ENCODE results near the gene MAP2K3. TPM values are rescaled to one million over a fixed set of nuclear protein-coding genes. Genes with fewer than 3 reads are reported as not detected.
"Not testable (repeated sequence)": the region's sequence is repeated elsewhere in the genome, so short reads cannot be mapped to it uniquely, and the experiment has no call there.

MAP2K3 gene
- total RNA-seq, 1 donor from 2014 or later: 20.9 TPM

- not testable (repeated sequence) for DNase-seq (ENCODE audit: low spot score)
Measured at GRCh38 chr17:21327921-21328320, 43.4 kb downstream of the MAP2K3 start.

- not testable (repeated sequence) for DNase-seq (ENCODE audit: low spot score)
Measured at GRCh38 chr17:21328778-21329177, 44.3 kb downstream of the MAP2K3 start.

- no peak for DNase-seq (ENCODE audit: low spot score)
Measured at GRCh38 chr17:21330436-21331160, 46.1 kb downstream of the MAP2K3 start.

GRCh38 chr17:21336541-21337294 is 52.2 kb downstream of the MAP2K3 start:
- DNase-seq (ENCODE audit: low spot score): not testable (repeated sequence)

- not testable (repeated sequence) for DNase-seq (ENCODE audit: low spot score)
Measured at GRCh38 chr17:21337981-21338625, 53.6 kb downstream of the MAP2K3 start.

- DNase-seq (ENCODE audit: low spot score): no peak
Measured at GRCh38 chr17:21339011-21339410, 54.5 kb downstream of the MAP2K3 start.

- not testable (repeated sequence) for DNase-seq (ENCODE audit: low spot score)
Measured at GRCh38 chr17:21339571-21339970, 55.1 kb downstream of the MAP2K3 start.

- DNase-seq (ENCODE audit: low spot score): not testable (repeated sequence)
Measured at GRCh38 chr17:21340407-21340806, 55.9 kb downstream of the MAP2K3 start.

- not testable (repeated sequence) for DNase-seq (ENCODE audit: low spot score)
Measured at GRCh38 chr17:21341279-21341678, 56.8 kb downstream of the MAP2K3 start.

- not testable (repeated sequence) for DNase-seq (ENCODE audit: low spot score)
Measured at GRCh38 chr17:21341925-21342540, 57.5 kb downstream of the MAP2K3 start.

- DNase-seq (ENCODE audit: low spot score): not testable (repeated sequence)
Measured at GRCh38 chr17:21343061-21343949, 58.8 kb downstream of the MAP2K3 start.

- not testable (repeated sequence) for DNase-seq (ENCODE audit: low spot score)
Measured at GRCh38 chr17:21344801-21345200, 60.3 kb downstream of the MAP2K3 start.

GRCh38 chr17:21345236-21345635 is 60.7 kb downstream of the MAP2K3 start:
- peak; percentile 37 for DNase-seq (ENCODE audit: low spot score)

GRCh38 chr17:21346107-21346506 is 61.6 kb downstream of the MAP2K3 start:
- DNase-seq (ENCODE audit: low spot score): not testable (repeated sequence)

- peak; percentile 82 for DNase-seq (ENCODE audit: low spot score)
Measured at GRCh38 chr17:21346651-21347250, 62.2 kb downstream of the MAP2K3 start.

- DNase-seq (ENCODE audit: low spot score): not testable (repeated sequence)
Measured at GRCh38 chr17:21347660-21348059, 63.1 kb downstream of the MAP2K3 start.

- not testable (repeated sequence) for DNase-seq (ENCODE audit: low spot score)
Measured at GRCh38 chr17:21348081-21348925, 63.8 kb downstream of the MAP2K3 start.

GRCh38 chr17:21348926-21349261 is 64.4 kb downstream of the MAP2K3 start:
- DNase-seq (ENCODE audit: low spot score): not testable (repeated sequence)

- DNase-seq (ENCODE audit: low spot score): not testable (repeated sequence)
Measured at GRCh38 chr17:21349358-21350050, 65.0 kb downstream of the MAP2K3 start.
